ENCODE measurements around the gene CDSN. TPM values are rescaled to one million over a fixed set of nuclear protein-coding genes. Genes with fewer than 3 reads are reported as not detected.

Gene CDSN
- total RNA-seq, 1 experiment from 2014 or later: 1.9 TPM

GRCh38 chr6:31103136-31103535 lies 17.1 kb downstream of the CDSN start:
- POLR2A ChIA-PET (ENCODE audit: unreplicated experiment): interaction anchor here (0.6 kb wide), 1 partner anchor 320 kb away, joined by 4 read pairs; no protein-coding TSS in a partner anchor
- Histone ChIP-seq H3K27me3 (ENCODE audit: insufficient read depth, low read depth) (no peaks in the 10 kb centered on the region), H3K4me1 (replicated peaks; ENCODE audit: insufficient read depth) (no peaks in the 10 kb centered on the region), H2AFZ (no peak overlapping the region), H4K20me1 (ENCODE audit: insufficient read depth) (no peaks in the 10 kb centered on the region), H3K79me2 (ENCODE audit: low read depth) (no peaks in the 10 kb centered on the region), H3K4me2 (no peak overlapping the region), H3K27ac (no peak overlapping the region), H3K36me3 (ENCODE audit: low read depth) (no peaks in the 10 kb centered on the region), H3K9me2 (ENCODE audit: insufficient read depth) (no peaks in the 10 kb centered on the region), H3F3A (ENCODE audit: insufficient read depth, low read depth) (peaks cover 5% of the 10 kb centered on the region; the same call in 1 of the 2 replicates), H3K4me3 (no peak overlapping the region), H3K9me3 (ENCODE audit: insufficient read depth, low read depth) (no peaks in the 10 kb centered on the region)
- CTCF ChIA-PET: interaction anchor here (0.6 to 1.5 kb wide), 3 partner anchors 11 to 44 kb away, joined by 3 to 4 read pairs (median 4); no protein-coding TSS in a partner anchor
- intact Hi-C loops (cut with micrococcal nuclease; ENCODE audit: unreplicated experiment): no loop called here
- BruUV-seq (replicated peaks): no TSS peak
- no peak for TF ChIP-seq EZH2 (IDR thresholded peaks at IDR 0.05; ENCODE audit: low read depth)
- TF ChIP-seq CTCF (conservative IDR thresholded peaks at IDR 0.05): no peak
- no peak for DNase-seq

GRCh38 chr6:31098449-31098938 lies 21.8 kb downstream of the CDSN start:
- POLR2A ChIA-PET (ENCODE audit: unreplicated experiment): no interaction called here
- CTCF ChIA-PET: no interaction called here
- H3F3A ChIP-seq (ENCODE audit: insufficient read depth, low read depth): peaks cover 5% of the 10 kb centered on the region; the same call in 1 of the 2 replicates

GRCh38 chr6:31096656-31097055 lies 23.6 kb downstream of the CDSN start:
- ChIA-PET POLR2A (ENCODE audit: unreplicated experiment) (no interaction called here), CTCF (no interaction called here)
- TF ChIP-seq EZH2 (IDR thresholded peaks at IDR 0.05; ENCODE audit: low read depth) (no peak), CTCF (conservative IDR thresholded peaks at IDR 0.05) (no peak)
- H3K36me3 ChIP-seq (ENCODE audit: low read depth): no peaks in the 10 kb centered on the region
- H3K27ac ChIP-seq: no peak overlapping the region
- no peaks in the 10 kb centered on the region for H4K20me1 ChIP-seq (ENCODE audit: insufficient read depth)
- H3K4me3 ChIP-seq: no peak overlapping the region
- no peak for DNase-seq
- no peak overlapping the region for H2AFZ ChIP-seq
- no peaks in the 10 kb centered on the region for H3K27me3 ChIP-seq (ENCODE audit: insufficient read depth, low read depth)
- no peaks in the 10 kb centered on the region for H3K9me3 ChIP-seq (ENCODE audit: insufficient read depth, low read depth)
- H3K4me1 ChIP-seq (replicated peaks; ENCODE audit: insufficient read depth): peaks cover 10% of the 10 kb centered on the region
- no peaks in the 10 kb centered on the region for H3K9me2 ChIP-seq (ENCODE audit: insufficient read depth)
- no peak overlapping the region for H3K4me2 ChIP-seq
- H3F3A ChIP-seq (ENCODE audit: insufficient read depth, low read depth): peaks cover 6% of the 10 kb centered on the region; the same call in 1 of the 2 replicates
- no TSS peak for BruUV-seq (replicated peaks)
- intact Hi-C loops (cut with micrococcal nuclease; ENCODE audit: unreplicated experiment): no loop called here
- no peaks in the 10 kb centered on the region for H3K79me2 ChIP-seq (ENCODE audit: low read depth)

More at GRCh38 chr6:31098449-31098938, 21.8 kb downstream of the CDSN start:
- Histone ChIP-seq H4K20me1 (ENCODE audit: insufficient read depth) (no peaks in the 10 kb centered on the region), H3K4me2 (no peak overlapping the region), H3K27me3 (ENCODE audit: insufficient read depth, low read depth) (no peaks in the 10 kb centered on the region), H3K9me3 (ENCODE audit: insufficient read depth, low read depth) (no peaks in the 10 kb centered on the region), H3K36me3 (ENCODE audit: low read depth) (no peaks in the 10 kb centered on the region), H3K79me2 (ENCODE audit: low read depth) (no peaks in the 10 kb centered on the region), H2AFZ (no peak overlapping the region), H3K27ac (no peak overlapping the region), H3K4me1 (replicated peaks; ENCODE audit: insufficient read depth) (peaks cover 10% of the 10 kb centered on the region), H3K4me3 (no peak overlapping the region), H3K9me2 (ENCODE audit: insufficient read depth) (no peaks in the 10 kb centered on the region)
- intact Hi-C loops (cut with micrococcal nuclease; ENCODE audit: unreplicated experiment): no loop called here
- TF ChIP-seq EZH2 (IDR thresholded peaks at IDR 0.05; ENCODE audit: low read depth) (no peak), CTCF (conservative IDR thresholded peaks at IDR 0.05) (no peak)
- no TSS peak for BruUV-seq (replicated peaks)
- no peak for DNase-seq

Data from PC-9 (cell line).